Stimulated activated naive B cell treated with anti-CD40 and anti-IgM and Interleukin-4, amounts not matched to agents 10 μg/mL and 1 μg/mL and 100 μg/mL, for 72 hours (primary cell): ENCODE measurements around the gene NAPB.

Source experiments
- ATAC-seq, 2 donors: fragments of 150-1000 bp; cut with Tn5 transposase; replicated peaks; 2 replicates each; pipeline ENCODE4 v1.10.0; 2021; ENCODE audit warnings: moderate library complexity in 1 of 2
- DNase-seq: peaks from one replicate; pipeline ENCODE4 v3.0.0; 2021
- H3K27ac Mint-ChIP-seq: one replicate; pipeline ENCODE4 v1.8.0; 2022; ENCODE audit warnings: mild to moderate bottlenecking, mixed read lengths
- H3K27me3 Mint-ChIP-seq, 2 donors: one replicate each; pipeline ENCODE4 v1.8.0; 2022; ENCODE audit warnings: mixed read lengths in 2 of 2
- H3K36me3 Mint-ChIP-seq, 2 donors: one replicate each; pipeline ENCODE4 v1.8.0; 2022; ENCODE audit warnings: mixed read lengths in 2 of 2, mild to moderate bottlenecking in 1 of 2
- H3K4me1 Mint-ChIP-seq, 2 donors: one replicate each; pipeline ENCODE4 v1.8.0; 2022; ENCODE audit warnings: mixed read lengths in 2 of 2, mild to moderate bottlenecking in 1 of 2
- H3K4me3 Mint-ChIP-seq, 2 donors: one replicate each; pipeline ENCODE4 v1.8.0; 2022; ENCODE audit warnings: mild to moderate bottlenecking in 2 of 2, mixed read lengths in 2 of 2, moderate library complexity in 1 of 2
- H3K9me3 Mint-ChIP-seq, 2 donors: one replicate each; pipeline ENCODE4 v1.8.0; 2022; ENCODE audit warnings: mixed read lengths in 2 of 2, mild to moderate bottlenecking in 1 of 2

The NAPB gene

DNA sequence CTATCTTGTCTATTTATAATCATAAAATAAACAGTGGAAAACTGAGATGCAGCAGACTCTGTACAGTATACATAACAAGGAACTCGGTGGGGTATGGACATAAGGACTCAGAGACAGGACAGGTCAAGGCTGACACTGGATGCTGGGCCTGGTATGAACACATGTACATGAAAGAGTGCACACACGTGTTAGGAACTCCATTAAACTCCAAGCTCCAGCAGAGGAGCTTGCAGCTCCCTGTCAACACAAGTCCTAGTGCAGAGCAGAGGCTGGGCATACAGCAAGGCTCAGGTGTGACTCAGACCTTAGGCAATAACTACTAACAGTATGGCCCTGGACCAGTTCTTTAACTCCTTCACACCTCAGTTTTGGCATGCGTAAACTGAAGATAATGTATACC is 17.1 kb downstream of the NAPB start:
- no peak for ATAC-seq
- no peak overlapping the region for H3K27ac Mint-ChIP-seq
- H3K4me3 Mint-ChIP-seq: no peak overlapping the region
- H3K27me3 Mint-ChIP-seq: no peaks in the 10 kb centered on the region
- H3K4me1 Mint-ChIP-seq: peaks cover 17 to 33% of the 10 kb centered on the region in 2 donors
- peaks cover 11 to 12% of the 10 kb centered on the region in 2 donors for H3K36me3 Mint-ChIP-seq
- DNase-seq: no peak
- H3K9me3 Mint-ChIP-seq: no peaks in the 10 kb centered on the region

DNA sequence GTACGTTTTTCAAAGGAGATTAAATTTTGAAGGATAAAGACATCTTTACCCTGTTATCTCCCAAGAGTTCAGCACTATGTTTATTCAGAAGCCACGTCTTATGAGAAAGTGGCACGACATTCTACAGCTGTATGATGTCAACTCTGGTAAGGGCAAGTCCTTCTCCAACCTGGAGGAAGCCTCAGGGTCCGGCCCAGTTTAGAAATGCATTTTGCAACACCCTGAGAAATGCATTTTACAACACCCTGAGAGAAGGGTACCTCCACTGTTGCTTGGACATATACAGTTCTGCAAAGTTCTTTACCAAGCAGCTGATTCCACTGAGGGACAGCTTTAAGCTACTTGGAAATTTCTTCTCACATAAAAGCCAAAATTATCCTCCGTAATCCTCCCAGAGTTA is 17.5 kb downstream of the NAPB start:
- Mint-ChIP-seq H3K27me3 (no peaks in the 10 kb centered on the region), H3K4me1 (peaks cover 17 to 36% of the 10 kb centered on the region in 2 donors)

GRCh38 chr20:23401051-23401450 is 20.2 kb downstream of the NAPB start:
- Mint-ChIP-seq H3K4me3 (no peak overlapping the region), H3K27me3 (no peaks in the 10 kb centered on the region), H3K9me3 (no peaks in the 10 kb centered on the region), H3K4me1 (peaks cover 11 to 22% of the 10 kb centered on the region in 2 donors), H3K36me3 (peaks cover 16 to 19% of the 10 kb centered on the region in 2 donors), H3K27ac (no peak overlapping the region)
- ATAC-seq: no peak
- no peak for DNase-seq

More for the DNA sequence above, 17.5 kb downstream of the NAPB start:
- DNase-seq (no peak), ATAC-seq (no peak)
- no peak overlapping the region for H3K27ac Mint-ChIP-seq
- no peaks in the 10 kb centered on the region for H3K9me3 Mint-ChIP-seq
- H3K36me3 Mint-ChIP-seq: peaks cover 11 to 12% of the 10 kb centered on the region in 2 donors
- H3K4me3 Mint-ChIP-seq: no peak overlapping the region

DNA sequence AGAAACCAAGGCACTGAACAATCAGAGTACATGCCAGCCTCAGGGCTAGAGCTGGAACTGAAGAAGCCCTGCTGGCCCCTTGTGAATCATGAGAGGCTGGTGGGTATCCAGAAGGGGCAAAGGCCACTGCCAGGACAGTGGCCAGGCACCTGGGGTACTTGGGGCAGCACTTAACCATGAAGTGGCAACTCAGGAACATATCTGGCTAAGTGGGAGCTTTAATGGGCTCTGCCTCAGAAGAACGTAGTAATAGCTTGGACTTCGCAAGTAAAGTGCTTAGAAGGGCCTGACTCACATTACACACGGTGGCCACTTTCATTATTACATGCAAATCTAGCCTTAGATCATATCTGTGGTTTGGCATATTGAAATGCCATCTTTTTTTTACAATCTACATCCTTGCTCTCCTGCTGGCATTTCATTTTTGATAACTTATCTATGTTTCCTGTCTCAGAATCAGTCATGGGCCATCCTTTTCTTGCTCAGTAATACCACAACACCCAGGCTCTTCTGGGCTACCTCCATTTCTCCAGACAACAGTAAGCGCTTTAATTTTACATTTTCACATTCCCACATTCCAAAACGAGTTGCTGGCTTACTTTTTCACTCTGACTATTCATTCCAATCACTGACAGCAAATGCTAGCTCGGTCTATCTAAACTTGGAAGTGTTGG is 21.6 kb downstream of the NAPB start:
- Mint-ChIP-seq H3K27ac (no peak overlapping the region), H3K4me1 (peaks cover 11 to 19% of the 10 kb centered on the region in 2 donors), H3K27me3 (no peaks in the 10 kb centered on the region), H3K36me3 (peaks cover 19 to 22% of the 10 kb centered on the region in 2 donors), H3K4me3 (no peak overlapping the region), H3K9me3 (no peaks in the 10 kb centered on the region)
- DNase-seq: no peak
- peak; percentile 86 to 95 for ATAC-seq

- ATAC-seq (no peak), DNase-seq (no peak)
- Mint-ChIP-seq H3K4me3 (no peak overlapping the region), H3K9me3 (no peaks in the 10 kb centered on the region), H3K27ac (peak overlapping the region; percentile 0), H3K4me1 (peaks cover 12 to 21% of the 10 kb centered on the region in 2 donors), H3K36me3 (peaks cover 24 to 33% of the 10 kb centered on the region in 2 donors), H3K27me3 (no peaks in the 10 kb centered on the region)
Measured at GRCh38 chr20:23397961-23398360, 23.3 kb downstream of the NAPB start.

DNA sequence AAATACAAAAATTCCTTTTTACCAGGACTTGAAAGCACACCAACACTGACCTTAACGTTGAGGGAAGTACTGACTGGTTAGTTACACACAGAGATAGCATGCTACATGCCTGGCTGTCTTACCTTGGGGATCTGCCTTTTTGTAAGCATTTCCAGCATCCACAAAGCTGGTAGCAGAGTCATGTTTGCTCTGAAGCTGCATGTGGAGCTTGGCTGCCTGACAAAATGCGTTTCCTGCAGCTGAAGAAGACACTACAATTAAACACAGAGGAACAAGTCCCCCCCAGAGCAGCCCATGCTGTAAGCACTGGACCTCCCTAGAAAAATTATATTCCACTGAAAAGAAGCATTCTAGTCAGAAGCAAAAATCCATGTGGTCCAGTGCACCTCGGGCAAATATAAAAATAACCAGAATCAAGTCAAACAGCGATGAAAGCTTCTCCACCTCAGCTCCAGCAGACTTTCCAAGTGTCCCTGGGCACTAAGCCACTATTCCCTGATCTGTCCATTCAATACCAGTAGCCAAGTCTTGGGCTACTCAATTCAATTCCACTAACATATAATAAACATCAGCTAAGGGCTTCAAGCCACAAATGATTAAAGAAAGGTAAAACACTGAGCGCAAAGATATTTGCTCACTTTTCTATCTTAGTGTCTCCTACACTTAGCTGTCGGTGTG is 24.2 kb downstream of the NAPB start:
- peaks cover 13 to 24% of the 10 kb centered on the region in 2 donors for H3K4me1 Mint-ChIP-seq

DNA sequence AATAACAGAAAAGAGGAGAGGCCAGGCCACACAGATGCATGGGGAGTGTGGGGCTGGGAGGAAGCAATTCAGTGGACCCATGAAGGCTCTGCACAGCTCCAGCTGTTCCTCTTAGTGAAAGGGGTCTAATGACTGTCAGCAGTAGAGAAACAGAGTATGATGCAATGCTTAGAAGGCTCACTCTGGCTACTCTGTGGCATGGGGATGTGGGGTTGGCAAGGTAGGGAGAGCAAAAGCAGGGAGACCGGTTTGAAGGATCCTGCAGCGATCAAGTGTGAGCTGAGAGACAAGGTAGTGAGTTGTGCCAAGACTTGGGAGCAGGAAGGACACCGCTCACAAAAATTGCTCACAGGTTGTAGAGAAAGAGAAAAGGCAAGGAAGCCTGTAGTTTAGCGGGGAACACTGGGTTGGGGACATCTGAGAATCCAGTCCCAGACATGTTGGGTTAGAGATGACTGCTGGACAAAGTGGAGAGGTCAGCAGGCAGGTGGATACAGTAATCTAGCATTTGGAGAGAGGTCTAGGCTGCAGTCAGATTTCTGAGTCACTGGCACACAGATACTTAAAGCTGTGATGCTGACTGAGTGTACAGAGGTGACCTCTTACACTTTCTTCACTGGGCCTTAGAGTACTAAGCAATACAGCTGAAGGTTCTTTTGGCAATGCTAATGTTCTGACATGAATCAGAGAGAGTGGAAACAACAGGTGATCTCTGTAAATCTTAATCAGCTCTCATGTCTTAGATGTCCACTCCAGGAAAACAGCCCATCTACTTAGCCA is 27.1 kb downstream of the NAPB start:
- no peak for ATAC-seq
- Mint-ChIP-seq H3K4me3 (no peak overlapping the region), H3K27me3 (no peaks in the 10 kb centered on the region), H3K27ac (no peak overlapping the region), H3K9me3 (no peaks in the 10 kb centered on the region), H3K4me1 (peaks cover 8 to 13% of the 10 kb centered on the region in 2 donors), H3K36me3 (peaks cover 21 to 44% of the 10 kb centered on the region in 2 donors)
- no peak for DNase-seq

More for the DNA sequence above, 24.2 kb downstream of the NAPB start:
- no peak overlapping the region for H3K27ac Mint-ChIP-seq
- no peak overlapping the region for H3K4me3 Mint-ChIP-seq
- no peak for DNase-seq
- no peaks in the 10 kb centered on the region for H3K27me3 Mint-ChIP-seq
- H3K9me3 Mint-ChIP-seq: no peaks in the 10 kb centered on the region
- H3K36me3 Mint-ChIP-seq: peaks cover 22 to 38% of the 10 kb centered on the region in 2 donors
- no peak for ATAC-seq

GRCh38 chr20:23391707-23392310 is 29.5 kb downstream of the NAPB start:
- peaks cover 5% of the 10 kb centered on the region in 2 donors for H3K4me1 Mint-ChIP-seq
- H3K36me3 Mint-ChIP-seq: peaks cover 30 to 54% of the 10 kb centered on the region in 2 donors
- H3K4me3 Mint-ChIP-seq: no peak overlapping the region
- H3K27me3 Mint-ChIP-seq: no peaks in the 10 kb centered on the region
- no peak for DNase-seq
- ATAC-seq: no peak
- no peaks in the 10 kb centered on the region for H3K9me3 Mint-ChIP-seq
- no peak overlapping the region for H3K27ac Mint-ChIP-seq

DNA sequence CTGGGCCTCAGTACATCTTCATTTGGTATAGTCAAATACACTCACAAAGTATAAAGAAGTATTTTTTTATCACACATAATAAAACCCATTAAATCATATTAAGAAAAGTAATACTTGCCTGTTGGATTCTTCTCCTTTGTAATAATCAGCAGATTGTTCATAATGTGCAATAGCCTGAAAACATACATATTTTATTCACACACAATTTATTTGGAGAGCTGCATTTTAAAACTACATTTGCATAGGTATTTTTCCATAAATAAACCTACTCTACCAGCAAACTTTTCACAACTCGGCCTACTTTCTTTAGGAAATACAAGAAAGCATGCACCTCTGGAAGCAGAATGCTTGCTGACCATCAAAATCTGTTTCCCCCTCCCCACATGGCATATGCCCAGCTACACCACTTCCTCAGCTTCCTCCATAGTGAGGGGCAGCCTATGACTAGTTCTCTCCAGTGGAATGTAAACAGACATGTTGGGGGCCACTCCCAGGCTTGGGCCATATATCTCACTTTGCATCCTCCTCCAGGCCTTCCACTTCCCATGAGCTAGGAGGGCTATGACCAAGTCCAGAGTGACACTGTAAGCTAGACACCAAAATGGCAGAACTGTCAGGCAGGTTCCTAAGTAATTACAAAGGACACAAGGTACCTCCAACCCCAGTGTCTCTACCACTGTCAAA is 31.1 kb downstream of the NAPB start:
- no peak overlapping the region for H3K4me3 Mint-ChIP-seq
- H3K36me3 Mint-ChIP-seq: peaks cover 40 to 67% of the 10 kb centered on the region in 2 donors
- H3K27me3 Mint-ChIP-seq: no peaks in the 10 kb centered on the region
- peaks cover 5 to 6% of the 10 kb centered on the region in 2 donors for H3K4me1 Mint-ChIP-seq
- no peak for DNase-seq
- ATAC-seq: no peak
- H3K9me3 Mint-ChIP-seq: no peaks in the 10 kb centered on the region
- H3K27ac Mint-ChIP-seq: no peak overlapping the region

GRCh38 chr20:23387118-23387443 is 34.2 kb downstream of the NAPB start:
- H3K27me3 Mint-ChIP-seq: no peaks in the 10 kb centered on the region
- peaks cover 0 to 4% of the 10 kb centered on the region in 2 donors for H3K4me1 Mint-ChIP-seq
- no peak overlapping the region for H3K4me3 Mint-ChIP-seq
- H3K36me3 Mint-ChIP-seq: peaks cover 51 to 74% of the 10 kb centered on the region in 2 donors
- H3K27ac Mint-ChIP-seq: no peak overlapping the region
- no peak for DNase-seq
- ATAC-seq: no peak
- peaks cover 5 to 10% of the 10 kb centered on the region in 2 donors for H3K9me3 Mint-ChIP-seq

DNA sequence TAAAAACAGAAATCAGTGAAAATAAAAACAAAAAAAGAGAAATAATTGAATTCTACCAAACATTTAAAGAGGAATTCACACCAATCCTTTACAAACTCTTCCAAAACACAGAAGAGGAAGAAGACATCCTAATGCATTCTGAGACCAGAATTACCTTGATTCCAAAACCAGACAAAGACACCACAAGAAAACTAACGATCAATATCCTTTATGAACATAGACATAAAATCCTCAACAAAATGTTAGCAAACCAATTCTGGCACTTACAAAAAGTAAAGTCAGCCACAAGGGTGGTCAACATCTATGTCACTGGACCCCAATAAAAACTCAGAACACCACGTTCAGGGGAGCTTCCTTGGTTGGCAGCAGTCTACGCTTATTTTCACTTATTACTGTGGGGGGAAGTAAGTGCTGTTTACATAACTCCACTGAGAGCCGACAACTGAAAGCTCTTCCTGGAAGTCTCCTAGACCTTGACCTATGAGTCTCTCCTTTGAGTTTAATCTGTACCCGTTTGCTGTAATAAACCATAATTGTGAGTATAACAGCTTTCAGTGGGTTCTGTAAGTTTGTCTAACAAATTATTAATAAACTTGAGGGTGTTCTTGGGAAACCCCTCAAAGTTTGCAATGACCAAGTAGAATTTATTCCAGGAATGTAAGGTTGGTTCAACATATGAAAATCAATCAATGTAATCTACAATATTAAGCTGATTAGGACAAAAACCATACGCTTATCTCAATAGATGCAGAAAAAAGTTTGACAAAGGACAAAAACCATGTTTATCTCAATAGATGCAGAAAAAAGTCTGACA is 34.8 kb downstream of the NAPB start:
- Mint-ChIP-seq H3K9me3 (peaks cover 5 to 10% of the 10 kb centered on the region in 2 donors), H3K36me3 (peaks cover 56 to 75% of the 10 kb centered on the region in 2 donors), H3K27ac (no peak overlapping the region), H3K4me1 (peaks cover 0 to 4% of the 10 kb centered on the region in 2 donors), H3K4me3 (no peak overlapping the region), H3K27me3 (no peaks in the 10 kb centered on the region)
- DNase-seq (no peak), ATAC-seq (no peak)

DNA sequence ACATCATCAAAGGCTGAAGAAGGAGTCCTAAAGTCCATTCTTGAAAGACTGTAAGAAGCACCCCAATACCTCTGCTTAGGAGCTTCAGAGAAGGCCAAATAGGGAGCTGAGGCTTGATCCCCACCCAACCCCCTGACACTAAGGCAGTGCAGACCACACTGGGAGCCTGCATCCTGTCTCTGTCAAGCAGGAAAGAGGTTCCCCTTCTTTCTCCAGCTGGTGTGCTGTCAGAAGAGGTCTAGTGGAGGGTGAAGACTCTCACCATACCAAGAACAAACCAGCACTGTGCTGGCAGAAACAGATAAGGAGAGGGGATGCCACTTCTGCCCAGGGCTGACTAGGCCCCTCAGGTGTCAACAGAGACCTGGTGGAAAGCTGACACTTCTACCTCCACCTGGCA is 39.4 kb downstream of the NAPB start:
- Mint-ChIP-seq H3K27me3 (no peaks in the 10 kb centered on the region), H3K9me3 (peaks cover 5 to 10% of the 10 kb centered on the region in 2 donors), H3K36me3 (peaks cover 45 to 64% of the 10 kb centered on the region in 2 donors), H3K27ac (no peak overlapping the region), H3K4me3 (no peak overlapping the region), H3K4me1 (peaks cover 0 to 2% of the 10 kb centered on the region in 2 donors)
- DNase-seq (no peak), ATAC-seq (no peak)

DNA sequence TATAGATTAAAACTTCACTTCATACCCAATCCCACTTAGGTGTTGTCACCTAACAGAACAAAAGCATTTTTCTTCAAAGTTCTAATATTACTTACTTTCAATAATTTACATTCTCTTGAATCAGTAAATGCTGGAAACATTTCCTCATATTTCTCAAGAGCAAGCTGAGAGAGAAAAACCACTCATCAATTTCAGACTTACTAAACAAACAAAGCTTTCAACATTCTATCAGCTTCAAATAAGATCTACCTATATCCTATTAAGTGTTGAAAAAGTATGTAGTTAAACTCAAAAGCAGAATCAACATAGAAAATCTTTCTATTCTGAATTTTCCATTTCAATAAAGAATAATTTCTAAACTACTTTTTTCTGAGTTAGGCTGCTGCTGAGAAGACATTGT is 41.5 kb downstream of the NAPB start:
- Mint-ChIP-seq H3K36me3 (peaks cover 42 to 63% of the 10 kb centered on the region in 2 donors), H3K4me3 (no peak overlapping the region), H3K27ac (no peak overlapping the region), H3K9me3 (peaks cover 5 to 10% of the 10 kb centered on the region in 2 donors), H3K4me1 (no peaks in the 10 kb centered on the region), H3K27me3 (no peaks in the 10 kb centered on the region)
- DNase-seq (no peak), ATAC-seq (no peak)
